Measurements from ENCODE around the gene FFAR4. TPM values are rescaled to one million over a fixed set of nuclear protein-coding genes. Genes with fewer than 3 reads are reported as not detected.

Gene FFAR4
- total RNA-seq, 1 donor from 2014 or later, result not detected

DNA sequence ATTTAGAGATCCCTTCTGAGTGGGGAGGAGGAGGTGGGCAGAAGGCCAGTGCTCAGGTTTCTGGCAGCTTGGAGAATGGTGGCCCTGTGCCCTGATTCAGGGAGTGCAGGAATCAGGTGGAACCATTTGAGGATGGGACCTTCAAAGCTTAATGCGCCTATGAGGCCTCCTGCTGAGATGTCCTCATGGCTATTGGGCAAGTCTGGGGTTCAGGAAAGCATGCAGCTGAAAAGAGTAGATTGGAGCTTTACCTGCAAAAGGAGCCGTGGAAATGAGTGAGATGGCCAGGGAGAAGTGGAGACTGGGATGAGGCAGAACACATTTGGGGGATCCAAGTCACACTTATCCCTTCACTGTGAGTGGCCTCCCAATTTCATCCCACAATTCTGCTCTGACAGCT lies 6.1 kb downstream of the FFAR4 start:
- Mint-ChIP-seq H3K27me3 (ENCODE audit: unreplicated experiment) (peaks cover 12% of the 10 kb centered on the region), H3K4me1 (ENCODE audit: low read depth, unreplicated experiment) (peaks cover 4% of the 10 kb centered on the region), H3K4me3 (ENCODE audit: unreplicated experiment) (no peak overlapping the region), H3K36me3 (ENCODE audit: unreplicated experiment) (peaks cover 7% of the 10 kb centered on the region), H3K9me3 (ENCODE audit: unreplicated experiment) (peaks cover 1% of the 10 kb centered on the region), H3K27ac (ENCODE audit: unreplicated experiment) (no peak overlapping the region)
- no peak for DNase-seq
- TF ChIP-seq CTCF (IDR thresholded peaks at IDR 0.05; ENCODE audit: partially characterized antibody, unreplicated experiment), result no peak

DNA sequence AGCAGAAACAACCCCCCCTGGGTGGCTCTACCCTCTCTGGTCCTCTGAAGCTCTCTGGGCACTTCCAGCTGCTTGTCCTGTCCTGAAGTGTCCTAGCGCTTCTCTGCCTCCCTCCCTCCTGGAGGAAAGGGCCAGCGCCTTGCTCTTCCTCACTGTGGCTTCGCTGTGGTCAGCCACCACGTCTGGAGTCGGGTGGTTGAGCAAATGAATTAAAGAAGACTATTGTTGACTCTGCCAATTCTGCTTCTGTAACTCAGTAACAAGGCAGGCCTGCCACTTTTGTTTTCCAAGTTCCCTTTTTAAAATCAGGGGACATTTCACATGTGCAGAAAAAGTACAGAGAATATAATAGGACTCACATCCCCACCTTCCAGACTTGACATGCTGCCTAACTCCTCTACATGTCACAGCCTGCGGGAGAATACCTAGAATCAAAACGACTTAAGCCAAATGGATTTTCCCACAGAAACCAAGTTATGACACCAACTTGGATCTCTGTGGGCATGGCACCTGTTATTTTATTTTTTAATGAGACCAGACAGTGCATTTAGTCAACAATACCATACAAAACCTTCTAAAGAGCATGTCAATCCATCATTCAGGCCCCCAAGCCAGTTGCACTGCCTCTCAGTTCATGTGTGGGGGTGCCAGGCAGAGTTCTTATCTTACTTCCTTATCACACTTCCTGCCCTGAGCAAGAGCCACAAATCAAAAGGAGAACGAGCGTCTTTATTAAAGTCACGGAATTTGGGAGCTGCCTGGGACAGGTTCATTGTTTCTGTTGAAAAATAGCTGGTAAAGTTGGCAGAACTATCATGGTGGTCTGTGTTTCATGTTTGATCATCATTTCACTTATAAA lies 6.8 kb downstream of the FFAR4 start:
- TF ChIP-seq CTCF (IDR thresholded peaks at IDR 0.05; ENCODE audit: partially characterized antibody, unreplicated experiment), result no peak
- Mint-ChIP-seq H3K4me1 (ENCODE audit: low read depth, unreplicated experiment) (peaks cover 4% of the 10 kb centered on the region), H3K27ac (ENCODE audit: unreplicated experiment) (no peak overlapping the region), H3K27me3 (ENCODE audit: unreplicated experiment) (peaks cover 7% of the 10 kb centered on the region), H3K9me3 (ENCODE audit: unreplicated experiment) (peaks cover 1% of the 10 kb centered on the region), H3K36me3 (ENCODE audit: unreplicated experiment) (peaks cover 6% of the 10 kb centered on the region), H3K4me3 (ENCODE audit: unreplicated experiment) (no peak overlapping the region)
- DNase-seq, result no peak

GRCh38 chr10:93573924-93574323 lies 7.5 kb downstream of the FFAR4 start:
- peaks cover 7% of the 10 kb centered on the region for H3K27me3 Mint-ChIP-seq (ENCODE audit: unreplicated experiment)
- no peak for DNase-seq
- no peak overlapping the region for H3K27ac Mint-ChIP-seq (ENCODE audit: unreplicated experiment)
- H3K4me1 Mint-ChIP-seq (ENCODE audit: low read depth, unreplicated experiment), result peaks cover 4% of the 10 kb centered on the region
- no peak for TF ChIP-seq CTCF (IDR thresholded peaks at IDR 0.05; ENCODE audit: partially characterized antibody, unreplicated experiment)
- no peaks in the 10 kb centered on the region for H3K9me3 Mint-ChIP-seq (ENCODE audit: unreplicated experiment)
- no peak overlapping the region for H3K4me3 Mint-ChIP-seq (ENCODE audit: unreplicated experiment)
- H3K36me3 Mint-ChIP-seq (ENCODE audit: unreplicated experiment), result peaks cover 6% of the 10 kb centered on the region

- TF ChIP-seq CTCF (IDR thresholded peaks at IDR 0.05; ENCODE audit: partially characterized antibody, unreplicated experiment), result no peak
- Mint-ChIP-seq H3K4me1 (ENCODE audit: low read depth, unreplicated experiment) (peaks cover 13% of the 10 kb centered on the region), H3K9me3 (ENCODE audit: unreplicated experiment) (peaks cover 6% of the 10 kb centered on the region), H3K36me3 (ENCODE audit: unreplicated experiment) (no peaks in the 10 kb centered on the region), H3K4me3 (ENCODE audit: unreplicated experiment) (no peak overlapping the region), H3K27me3 (ENCODE audit: unreplicated experiment) (peaks cover 10% of the 10 kb centered on the region), H3K27ac (ENCODE audit: unreplicated experiment) (no peak overlapping the region)
- no peak for DNase-seq
Observed at GRCh38 chr10:93576888-93577287, 10.4 kb downstream of the FFAR4 start.

GRCh38 chr10:93577565-93577964 lies 11.1 kb downstream of the FFAR4 start:
- Mint-ChIP-seq H3K36me3 (ENCODE audit: unreplicated experiment) (no peaks in the 10 kb centered on the region), H3K27me3 (ENCODE audit: unreplicated experiment) (peaks cover 8% of the 10 kb centered on the region), H3K27ac (ENCODE audit: unreplicated experiment) (no peak overlapping the region), H3K4me3 (ENCODE audit: unreplicated experiment) (no peak overlapping the region), H3K9me3 (ENCODE audit: unreplicated experiment) (peaks cover 6% of the 10 kb centered on the region), H3K4me1 (ENCODE audit: low read depth, unreplicated experiment) (peaks cover 13% of the 10 kb centered on the region)
- TF ChIP-seq CTCF (IDR thresholded peaks at IDR 0.05; ENCODE audit: partially characterized antibody, unreplicated experiment), result no peak
- DNase-seq, result no peak
